ENCODE results near the gene DOK1.

Gene DOK1

GRCh38 chr2:74553892-74554819 is at the start of gene DOK1, which contains the start of gene LOXL3:
DOK1 (plus strand) TSS chr2:74554720; CDS start chr2:74554755, 35 bp downstream.
LOXL3 (minus strand) TSS chr2:74553942; CDS start chr2:74552634, 1,308 bp downstream.
- DNase-seq = peak; percentile 91

DNA sequence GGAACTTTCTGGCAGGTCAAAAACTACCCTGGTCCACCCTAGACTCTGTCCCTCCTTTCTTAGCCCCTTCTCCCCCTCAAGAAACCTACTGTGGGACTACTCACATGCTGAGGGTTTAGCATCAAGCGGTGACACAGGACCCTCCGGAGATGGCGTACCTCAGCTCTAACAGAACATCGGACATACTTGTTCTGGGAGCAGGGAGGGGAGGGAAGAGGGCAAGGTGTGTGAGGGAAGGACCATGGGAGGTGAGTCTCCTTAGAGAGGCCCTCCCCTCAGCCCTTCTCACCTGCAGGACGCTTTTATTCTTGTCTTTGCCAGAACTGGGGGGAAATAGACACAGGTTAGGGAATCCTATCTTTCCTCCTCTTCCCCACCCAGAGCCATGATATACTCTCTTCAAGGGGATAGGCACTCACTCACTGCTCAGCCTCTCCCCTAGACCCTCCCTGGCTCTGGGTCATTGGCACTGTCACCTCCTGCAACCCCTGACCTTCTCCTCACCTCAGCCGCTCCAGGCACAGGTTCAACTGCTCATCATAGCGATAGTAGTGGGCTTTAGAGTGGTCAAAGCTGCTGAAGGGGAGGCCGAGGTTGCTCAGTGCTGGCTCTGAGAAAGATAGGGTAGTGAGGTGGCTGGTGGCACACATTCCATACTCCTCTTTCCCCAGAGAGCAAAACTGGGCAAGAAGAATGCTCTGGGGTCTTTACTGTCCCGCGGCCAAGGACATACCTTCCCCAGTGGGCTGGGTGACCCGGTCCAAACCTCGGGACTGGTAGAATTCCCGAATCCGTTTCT is 48.9 kb upstream of the DOK1 start:
- DNase-seq = no peak

DNA sequence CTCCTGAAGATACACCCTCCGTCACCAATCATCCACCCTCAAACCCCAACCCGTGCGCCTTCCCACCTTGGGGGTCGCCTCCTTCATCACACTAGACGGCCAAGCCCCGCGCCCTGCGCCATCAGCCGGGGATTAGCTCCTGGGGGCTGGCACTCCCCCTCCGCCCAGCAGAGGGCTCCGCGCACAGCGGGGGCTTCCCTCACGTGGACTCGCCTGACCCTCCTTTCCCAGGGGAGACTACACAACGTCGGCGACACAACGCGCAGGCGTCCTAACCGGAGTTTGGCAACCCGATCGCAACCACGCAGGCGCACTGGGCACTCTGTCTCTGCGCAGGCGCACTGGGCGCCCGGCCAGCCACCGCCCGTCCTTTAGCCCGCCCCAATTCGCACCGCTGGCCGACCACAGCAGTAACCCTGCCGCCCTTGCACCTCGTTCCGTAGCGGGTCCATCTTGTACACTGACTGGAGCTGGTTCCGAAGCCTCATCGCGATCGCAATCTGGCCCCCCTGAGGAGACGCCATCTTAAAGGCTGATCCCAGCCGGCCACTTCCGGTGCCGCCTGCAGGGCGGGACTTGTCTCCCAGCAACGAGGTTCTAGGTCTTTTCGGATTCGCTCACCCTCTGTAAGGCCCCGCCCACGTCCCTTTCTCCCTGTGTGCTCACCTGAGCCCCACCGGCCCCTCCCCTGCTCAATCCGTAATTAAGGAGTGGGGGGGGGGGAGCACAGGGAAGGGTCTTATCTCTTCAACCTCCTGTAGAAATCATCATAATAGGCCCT is 47.2 kb upstream of the DOK1 start, which contains the start of gene PCGF1:
Gene PCGF1, minus strand, starts transcription at position 551 of the 781 bp plus-strand sequence. Its CDS starts 27 bp downstream, at position 524.
- peak; percentile 99 for DNase-seq

- peak; percentile 40 for DNase-seq
These were observed 46.5 kb upstream of the DOK1 start for GRCh38 chr2:74507926-74508520.

- no peak for DNase-seq
These were observed 44.2 kb upstream of the DOK1 start for GRCh38 chr2:74510272-74510671.

GRCh38 chr2:74511104-74511989 is 43.2 kb upstream of the DOK1 start:
- no peak for DNase-seq

DNA sequence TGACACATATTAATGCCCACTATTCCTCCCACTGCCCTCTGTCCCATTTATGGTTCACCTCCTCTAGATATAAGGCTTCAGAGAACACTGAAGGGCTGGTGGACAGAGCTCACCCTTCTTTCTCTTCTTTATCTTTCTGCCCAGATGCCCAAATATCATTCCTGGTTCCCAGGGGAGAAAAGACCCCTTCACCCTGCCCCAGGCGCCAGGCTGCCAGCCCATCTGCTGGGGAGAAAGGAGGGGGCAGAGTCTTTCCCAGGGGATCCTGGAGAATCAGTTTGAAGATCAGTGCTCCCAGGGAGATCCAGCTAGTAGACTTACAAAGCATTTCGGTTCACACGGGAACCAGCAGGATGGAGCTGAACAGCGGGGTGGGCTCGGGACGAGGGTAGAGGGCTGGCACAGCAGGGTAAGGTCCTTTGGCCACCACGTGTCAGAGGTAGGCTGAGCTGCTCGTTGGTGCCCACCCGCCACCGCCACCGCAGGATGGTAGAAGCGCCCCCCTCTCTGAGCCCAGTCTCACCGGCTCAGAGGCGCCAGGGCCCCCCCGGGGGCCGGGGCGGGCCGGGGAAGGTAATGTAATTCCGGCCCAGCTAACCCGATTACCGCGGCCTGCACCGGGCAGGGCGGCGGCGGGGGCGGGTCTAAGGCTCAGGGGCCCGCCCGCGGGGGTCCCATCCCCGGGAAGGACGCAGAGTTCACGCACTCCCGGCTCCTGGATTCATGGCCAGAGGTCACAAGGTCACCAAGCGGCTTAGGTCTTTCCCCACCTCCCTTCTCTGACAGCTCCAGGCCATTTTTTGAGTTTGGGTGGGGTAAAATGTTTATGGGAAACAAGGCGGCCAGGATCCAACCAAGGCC is 41.5 kb upstream of the DOK1 start:
- DNase-seq = no peak

DNA sequence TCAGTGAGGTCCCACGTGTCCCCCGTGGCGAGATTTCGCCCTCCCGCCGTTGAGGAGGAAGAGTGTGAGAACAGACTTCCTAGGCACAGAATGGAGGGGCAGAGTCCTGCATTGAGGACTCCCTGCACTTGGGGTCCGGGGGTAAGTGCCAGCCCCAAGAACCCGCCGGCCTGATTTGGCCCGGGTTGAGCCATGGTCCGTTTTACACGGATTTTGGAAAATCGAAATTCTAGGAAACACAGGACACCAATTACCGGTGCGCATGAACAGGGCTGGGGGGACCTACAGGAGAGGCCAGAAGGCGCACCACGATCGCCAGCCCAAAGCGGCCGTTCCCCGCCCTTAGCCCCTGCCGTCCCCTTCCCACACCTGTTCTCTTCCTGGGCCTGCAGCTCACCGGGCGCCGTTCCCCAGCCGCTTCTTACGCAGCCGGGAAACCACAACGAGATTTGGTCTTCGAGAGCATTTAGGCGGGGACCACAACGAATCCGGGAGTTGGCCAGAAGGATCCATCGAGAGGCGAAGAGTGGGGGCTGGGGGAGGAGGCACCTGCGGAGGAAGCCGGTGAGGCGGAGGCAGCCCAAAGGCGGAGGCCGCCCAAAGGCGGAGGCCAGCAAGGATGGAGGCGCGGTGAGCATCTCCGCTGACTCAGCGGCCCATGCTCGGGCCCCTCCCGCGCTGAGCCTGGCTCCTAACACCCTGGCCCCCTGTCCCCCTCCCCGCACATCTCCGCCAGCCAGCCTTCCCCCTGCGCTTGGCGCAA is 40.7 kb upstream of the DOK1 start:
- DNase-seq = no peak

DNA sequence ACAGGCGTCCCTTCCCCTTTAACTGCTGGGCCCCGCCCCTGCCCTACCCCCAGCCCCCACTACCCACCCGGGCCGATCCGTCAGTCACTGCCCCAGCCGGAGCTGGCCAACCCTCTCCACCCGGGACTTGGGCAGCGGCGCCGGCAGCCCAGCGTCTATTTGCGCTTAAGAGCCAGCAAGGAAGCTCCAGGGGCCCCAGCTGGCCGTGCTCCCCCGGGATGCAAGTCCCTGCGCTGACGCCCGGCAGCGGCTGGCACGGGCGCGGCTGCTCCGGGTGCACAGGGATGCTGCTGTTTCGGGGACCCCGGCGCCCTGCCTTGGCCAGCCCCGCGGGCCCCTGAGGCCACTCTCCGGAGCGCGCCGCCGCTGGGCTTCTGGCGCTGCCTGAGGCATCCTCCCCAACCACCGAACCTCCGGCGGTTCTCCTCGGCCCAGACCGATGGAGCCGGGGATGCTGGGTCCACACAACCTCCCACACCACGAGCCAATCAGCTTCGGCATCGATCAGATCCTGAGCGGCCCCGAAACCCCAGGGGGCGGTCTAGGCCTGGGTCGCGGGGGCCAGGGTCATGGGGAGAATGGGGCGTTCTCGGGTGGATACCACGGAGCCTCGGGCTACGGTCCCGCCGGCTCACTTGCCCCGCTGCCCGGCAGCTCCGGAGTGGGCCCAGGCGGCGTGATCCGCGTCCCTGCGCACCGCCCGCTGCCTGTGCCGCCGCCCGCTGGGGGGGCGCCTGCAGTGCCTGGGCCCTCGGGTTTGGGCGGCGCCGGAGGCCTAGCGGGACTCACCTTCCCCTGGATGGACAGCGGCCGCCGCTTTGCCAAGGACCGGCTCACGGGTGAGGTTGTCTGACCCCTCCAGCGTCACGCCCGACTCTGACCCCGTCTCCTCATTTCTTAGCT is 39.9 kb upstream of the DOK1 start, which contains the start of gene TLX2:
Gene TLX2, plus strand, starts transcription at position 83 of the 903 bp plus-strand sequence. Its CDS starts 357 bp downstream, at position 440.
- DNase-seq = peak; percentile 42

DNA sequence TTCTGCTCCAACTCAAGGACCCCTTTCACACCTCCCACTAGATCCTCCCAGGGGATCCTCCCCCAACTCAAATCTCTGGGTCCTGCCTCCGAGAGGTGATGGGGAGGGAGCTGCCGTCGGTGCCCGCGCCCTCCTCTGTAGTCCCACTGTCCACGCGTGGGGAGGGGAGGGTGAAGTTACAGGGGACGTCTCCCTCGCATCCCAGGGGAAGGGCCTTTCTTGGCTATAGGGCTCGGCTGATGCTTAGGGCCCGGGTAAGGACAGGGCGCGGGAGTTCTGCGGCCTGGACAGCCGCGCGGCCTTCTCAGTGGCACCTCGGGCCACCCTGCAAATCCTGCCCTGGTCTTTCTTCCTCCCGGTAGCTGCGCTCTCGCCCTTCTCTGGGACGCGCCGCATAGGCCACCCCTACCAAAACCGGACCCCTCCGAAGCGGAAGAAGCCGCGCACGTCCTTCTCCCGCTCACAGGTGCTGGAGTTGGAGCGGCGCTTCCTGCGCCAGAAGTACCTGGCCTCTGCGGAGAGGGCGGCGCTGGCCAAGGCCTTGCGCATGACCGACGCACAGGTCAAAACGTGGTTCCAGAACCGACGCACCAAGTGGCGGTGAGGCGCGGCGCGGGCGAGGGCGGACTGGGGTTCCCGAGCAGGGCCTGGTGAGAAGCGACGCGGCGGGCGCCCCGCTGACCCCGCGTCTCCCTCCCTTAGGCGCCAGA is 39.1 kb upstream of the DOK1 start:
- DNase-seq = no peak

DNA sequence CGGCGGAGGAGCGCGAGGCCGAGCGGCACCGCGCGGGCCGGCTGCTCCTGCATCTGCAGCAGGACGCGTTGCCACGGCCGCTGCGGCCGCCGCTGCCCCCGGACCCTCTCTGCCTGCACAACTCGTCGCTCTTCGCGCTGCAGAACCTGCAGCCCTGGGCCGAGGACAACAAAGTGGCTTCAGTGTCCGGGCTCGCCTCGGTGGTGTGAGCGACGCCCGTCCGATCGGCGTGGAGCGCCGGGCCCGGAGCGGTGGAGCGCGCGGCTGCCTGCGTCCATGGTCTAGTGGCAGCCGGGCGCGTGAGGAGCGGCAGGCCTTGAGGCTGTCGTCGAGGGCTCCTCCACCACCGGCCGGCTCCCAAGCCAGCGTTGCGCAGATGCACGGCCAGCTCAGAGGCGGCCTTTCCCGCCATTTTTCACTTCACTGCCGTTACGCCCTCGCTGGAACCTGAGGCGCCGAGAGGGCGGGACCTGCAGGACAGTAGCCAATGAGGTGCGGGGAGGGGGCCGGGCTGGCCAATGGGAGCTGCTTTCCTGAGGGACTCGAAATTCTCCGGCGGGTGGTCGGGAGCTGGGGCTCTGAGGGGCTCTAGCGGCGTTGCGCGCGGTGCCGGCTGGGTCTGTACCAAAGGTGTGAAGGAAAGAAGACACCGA is 38.4 kb upstream of the DOK1 start:
- peak; percentile 89 for DNase-seq

DNA sequence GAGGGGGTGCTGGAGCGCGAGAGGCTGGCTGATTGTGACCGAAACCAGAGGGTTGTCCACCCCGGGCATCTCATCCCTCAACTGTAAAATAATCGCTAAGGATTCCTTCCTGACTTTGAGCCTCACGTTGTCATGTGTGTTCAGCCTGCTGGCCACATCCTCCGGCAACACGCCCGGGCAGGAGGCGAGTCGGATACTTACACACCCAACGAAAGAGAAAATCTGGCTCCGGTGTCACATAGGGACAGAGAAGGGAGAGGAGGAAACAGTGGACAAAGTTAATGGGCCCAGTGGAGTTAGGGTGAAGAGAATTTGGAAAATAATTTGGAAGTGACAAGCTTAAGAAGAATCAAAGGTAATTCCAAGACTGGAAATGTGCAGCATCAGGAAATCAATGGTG is 37.9 kb upstream of the DOK1 start:
- DNase-seq = no peak

- DNase-seq = no peak
These were observed 32.0 kb upstream of the DOK1 start for GRCh38 chr2:74522516-74522915.

DNA sequence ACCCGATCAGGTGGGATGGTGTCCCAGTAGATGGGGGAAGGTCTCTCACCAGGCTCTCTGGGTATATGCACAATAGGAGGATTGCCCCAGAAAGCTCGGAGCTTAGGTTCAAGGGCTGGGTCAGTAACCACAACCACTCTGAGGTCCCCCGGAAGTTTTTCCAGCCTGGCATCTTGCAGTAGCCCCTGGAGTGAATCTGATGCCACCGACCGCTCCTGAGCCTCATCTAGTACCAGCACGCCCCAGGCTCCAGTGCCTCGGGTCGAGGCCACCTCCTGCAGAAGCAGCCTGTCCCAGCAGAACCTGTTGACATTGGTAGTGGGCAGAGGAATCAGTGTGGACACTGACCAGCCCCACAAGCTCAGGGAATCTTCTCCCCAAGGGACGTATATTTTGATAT is 30.5 kb upstream of the DOK1 start:
- no peak for DNase-seq

GRCh38 chr2:74524955-74525716 is 29.4 kb upstream of the DOK1 start:
- DNase-seq = no peak

Measured in hematopoietic multipotent progenitor cell treated with erythropoietin and hydrocortisone succinate and interleukin-3 and kit ligand, for 4 days (in vitro differentiated cells).